HG03521 (cell line): ENCODE data around the gene ABL1.

Experiments used
- ATAC-seq: cut with Tn5 transposase; IDR thresholded peaks from one replicate; pipeline ENCODE4 v1.9.1; 2021; ENCODE audit warnings: mild to moderate bottlenecking, moderate library complexity; ENCODE audit not compliant: unreplicated experiment

ABL1 gene

GRCh38 chr9:130870491-130871381 lies 35.7 kb downstream of the ABL1 start:
- no peak for ATAC-seq

DNA sequence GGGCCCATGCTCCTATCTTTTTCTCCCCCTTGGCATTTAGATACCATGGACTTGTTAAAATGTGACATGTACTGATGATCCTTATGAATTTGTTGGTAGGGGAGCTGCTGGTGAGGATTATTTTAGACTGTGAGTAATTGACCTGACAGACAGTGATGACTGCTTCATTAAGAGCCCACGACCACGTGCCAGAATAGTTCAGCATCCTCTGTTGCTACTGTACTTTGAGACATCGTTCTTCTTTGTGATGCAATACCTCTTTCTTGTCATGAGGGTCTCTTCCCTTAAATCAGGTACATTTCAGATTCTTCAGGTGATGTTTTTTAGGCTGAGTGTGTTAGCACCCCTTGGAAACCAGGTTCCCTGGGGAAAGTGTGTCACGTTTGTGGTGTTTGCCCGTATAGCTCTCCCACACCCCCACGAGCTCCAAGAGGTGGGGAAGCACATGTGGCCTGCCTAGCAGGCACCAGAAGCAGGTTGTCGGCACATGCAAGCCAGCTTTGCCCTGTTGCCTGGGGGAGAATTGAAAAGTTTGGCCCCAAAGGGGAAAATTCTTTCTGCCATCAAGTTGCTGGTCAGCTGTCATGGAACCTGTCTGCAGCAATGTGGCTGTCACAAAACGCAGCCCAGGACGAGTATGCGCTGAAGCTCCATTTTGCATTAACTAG lies 36.5 kb downstream of the ABL1 start:
- ATAC-seq = no peak

- no peak for ATAC-seq
Measured at GRCh38 chr9:130872093-130872492, 37.0 kb downstream of the ABL1 start.

DNA sequence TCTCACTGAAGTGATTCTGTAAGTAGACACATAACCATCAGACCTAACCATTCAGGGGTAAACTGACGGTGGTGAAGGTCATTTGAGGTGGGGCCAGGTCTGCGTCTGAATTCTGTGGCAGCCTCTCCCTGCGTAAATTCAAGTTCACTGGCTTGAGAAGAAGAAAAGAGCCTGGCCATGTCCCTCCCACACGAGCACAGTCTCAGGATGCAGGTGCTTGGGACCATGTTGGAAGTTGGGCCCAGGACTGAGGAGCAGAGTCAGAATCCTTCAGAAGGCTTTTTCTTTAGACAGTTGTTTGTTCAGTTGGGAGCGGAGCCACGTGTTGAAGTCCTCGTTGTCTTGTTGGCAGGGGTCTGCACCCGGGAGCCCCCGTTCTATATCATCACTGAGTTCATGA lies 37.5 kb downstream of the ABL1 start:
- no peak for ATAC-seq

DNA sequence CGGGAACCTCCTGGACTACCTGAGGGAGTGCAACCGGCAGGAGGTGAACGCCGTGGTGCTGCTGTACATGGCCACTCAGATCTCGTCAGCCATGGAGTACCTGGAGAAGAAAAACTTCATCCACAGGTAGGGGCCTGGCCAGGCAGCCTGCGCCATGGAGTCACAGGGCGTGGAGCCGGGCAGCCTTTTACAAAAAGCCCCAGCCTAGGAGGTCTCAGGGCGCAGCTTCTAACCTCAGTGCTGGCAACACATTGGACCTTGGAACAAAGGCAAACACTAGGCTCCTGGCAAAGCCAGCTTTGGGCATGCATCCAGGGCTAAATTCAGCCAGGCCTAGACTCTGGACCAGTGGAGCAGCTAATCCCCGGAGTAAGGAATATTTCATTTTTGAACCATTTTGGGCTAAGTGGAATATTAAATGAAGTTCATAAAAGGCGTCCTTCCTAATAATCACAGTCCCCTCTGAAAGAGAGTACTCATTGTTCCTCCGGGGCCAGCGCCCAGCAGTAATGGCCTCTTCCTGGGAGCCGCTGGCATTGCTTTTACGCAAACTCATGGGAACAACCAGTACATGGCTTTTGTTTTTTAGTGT lies 38.0 kb downstream of the ABL1 start:
- no peak for ATAC-seq

- no peak for ATAC-seq
Measured at GRCh38 chr9:130873966-130874365, 38.9 kb downstream of the ABL1 start.

DNA sequence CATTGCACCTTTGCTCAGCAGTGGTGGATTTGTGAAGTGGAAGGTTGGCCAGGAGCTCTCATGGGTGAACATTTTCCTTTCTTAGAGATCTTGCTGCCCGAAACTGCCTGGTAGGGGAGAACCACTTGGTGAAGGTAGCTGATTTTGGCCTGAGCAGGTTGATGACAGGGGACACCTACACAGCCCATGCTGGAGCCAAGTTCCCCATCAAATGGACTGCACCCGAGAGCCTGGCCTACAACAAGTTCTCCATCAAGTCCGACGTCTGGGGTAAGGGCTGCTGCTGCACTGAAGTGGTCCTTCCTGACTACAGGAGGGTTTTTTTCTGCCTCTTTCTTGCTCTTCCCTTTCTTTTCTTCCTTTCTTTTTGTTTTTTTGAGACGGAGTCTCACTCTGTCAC lies 39.7 kb downstream of the ABL1 start:
- ATAC-seq = no peak

GRCh38 chr9:130877300-130877699 lies 42.2 kb downstream of the ABL1 start:
- no peak for ATAC-seq

GRCh38 chr9:130878295-130878694 lies 43.2 kb downstream of the ABL1 start:
- ATAC-seq = no peak

GRCh38 chr9:130879863-130880411 lies 44.9 kb downstream of the ABL1 start:
- no peak for ATAC-seq

GRCh38 chr9:130880599-130881220 lies 45.7 kb downstream of the ABL1 start:
- no peak for ATAC-seq

- ATAC-seq = no peak
Measured at GRCh38 chr9:130881516-130881915, 46.5 kb downstream of the ABL1 start.

- ATAC-seq = no peak
Measured at GRCh38 chr9:130882696-130883225, 47.7 kb downstream of the ABL1 start.

DNA sequence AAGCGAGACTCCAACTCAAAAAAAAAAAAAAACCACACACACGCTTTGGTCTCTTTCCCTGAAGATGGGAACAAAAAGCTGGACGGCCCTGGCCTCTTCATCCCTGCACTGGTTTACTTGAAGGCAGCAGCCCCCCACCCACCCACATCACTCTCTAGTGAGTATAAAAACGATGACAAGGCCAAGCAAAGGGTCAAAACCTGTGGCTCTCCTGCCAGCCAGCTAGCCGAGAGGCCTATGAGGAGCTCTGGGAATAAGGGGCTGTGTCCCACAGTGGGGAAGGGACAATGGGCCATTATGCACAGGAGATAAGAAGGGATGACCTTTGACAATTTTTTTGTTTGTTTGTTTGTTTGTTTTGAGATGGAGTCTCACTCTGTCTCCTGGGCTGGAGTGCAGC lies 48.4 kb downstream of the ABL1 start:
- no peak for ATAC-seq

- no peak for ATAC-seq
Measured at GRCh38 chr9:130884111-130884531, 49.1 kb downstream of the ABL1 start.

GRCh38 chr9:130884542-130885483 lies 49.8 kb downstream of the ABL1 start:
- ATAC-seq = no peak

- no peak for ATAC-seq
Measured at GRCh38 chr9:130885484-130886375, 50.7 kb downstream of the ABL1 start.

GRCh38 chr9:130886981-130887380 lies 51.9 kb downstream of the ABL1 start:
- ATAC-seq = no peak
